ENCODE data around the gene SERPINA6.
A peak's percentile ranks its signal among the peaks of the same experiment; 100 is the strongest.

SERPINA6 gene

GRCh38 chr14:94313991-94314655 lies 9.0 kb downstream of the SERPINA6 start:
- no peak for TF ChIP-seq CTCF (IDR thresholded peaks at IDR 0.05)

GRCh38 chr14:94312481-94313246 lies 10.5 kb downstream of the SERPINA6 start:
- TF ChIP-seq CTCF (IDR thresholded peaks at IDR 0.05) = no peak

GRCh38 chr14:94310248-94310647 lies 12.9 kb downstream of the SERPINA6 start:
- TF ChIP-seq CTCF (IDR thresholded peaks at IDR 0.05) = no peak

GRCh38 chr14:94309721-94310120 lies 13.4 kb downstream of the SERPINA6 start:
- TF ChIP-seq CTCF (IDR thresholded peaks at IDR 0.05) = no peak

- peak; percentile 67 for TF ChIP-seq CTCF (IDR thresholded peaks at IDR 0.05)
Observed at GRCh38 chr14:94307410-94307992, 15.6 kb downstream of the SERPINA6 start.

GRCh38 chr14:94306047-94306978 lies 16.8 kb downstream of the SERPINA6 start:
- TF ChIP-seq CTCF (IDR thresholded peaks at IDR 0.05) = no peak

GRCh38 chr14:94305620-94306019 lies 17.5 kb downstream of the SERPINA6 start:
- no peak for TF ChIP-seq CTCF (IDR thresholded peaks at IDR 0.05)

All from LNCAP (cell line).